ENCODE results near the gene KATNBL1. TPM values are rescaled to one million over a fixed set of nuclear protein-coding genes. Genes with fewer than 3 reads are reported as not detected.
"Not testable (repeated sequence)": the region's sequence is repeated elsewhere in the genome, so short reads cannot be mapped to it uniquely, and the experiment has no call there.

Gene KATNBL1
- total RNA-seq, 1 experiment from 2014 or later, result 45.4 TPM

DNA sequence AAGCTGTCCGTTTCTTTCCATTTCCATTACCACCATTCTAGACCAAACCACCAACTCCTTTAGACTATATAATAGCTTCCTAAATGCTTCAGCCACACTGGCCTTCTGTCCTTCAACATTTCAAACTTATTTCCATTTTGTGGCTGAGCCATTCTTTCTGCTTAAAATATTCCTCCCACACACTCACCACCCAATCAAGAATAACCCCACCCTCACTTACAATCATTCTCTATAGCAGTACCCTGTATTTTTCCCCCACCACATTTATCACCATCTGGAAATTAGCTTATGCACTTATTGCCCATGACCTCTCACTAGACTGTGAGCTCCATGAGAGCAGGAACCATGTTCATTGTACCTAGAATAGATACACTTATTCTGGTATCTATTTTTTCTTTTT, 6.6 kb downstream of the KATNBL1 start:
- DNase-seq (ENCODE audit: low read depth), result no peak

DNA sequence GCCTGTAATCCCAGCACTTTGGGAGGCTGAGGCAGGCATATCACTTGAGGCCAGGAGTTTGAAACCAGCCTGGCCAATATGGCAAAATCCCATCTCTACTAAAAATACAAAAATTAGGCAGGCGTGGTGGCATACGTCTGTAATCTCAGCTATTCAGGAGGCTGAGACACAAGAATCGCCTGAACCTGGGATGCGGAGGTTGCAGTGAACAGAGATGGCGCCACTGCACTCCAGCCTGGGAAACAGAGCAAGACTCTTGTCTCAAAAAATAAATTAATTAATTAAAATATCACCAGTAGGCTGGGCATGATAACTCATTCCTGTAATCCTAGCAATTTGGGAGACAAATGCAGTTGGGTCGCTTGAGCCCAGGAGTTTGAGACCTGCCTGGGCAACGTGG, 16.6 kb downstream of the KATNBL1 start:
- not testable (repeated sequence) for DNase-seq (ENCODE audit: low read depth)

DNA sequence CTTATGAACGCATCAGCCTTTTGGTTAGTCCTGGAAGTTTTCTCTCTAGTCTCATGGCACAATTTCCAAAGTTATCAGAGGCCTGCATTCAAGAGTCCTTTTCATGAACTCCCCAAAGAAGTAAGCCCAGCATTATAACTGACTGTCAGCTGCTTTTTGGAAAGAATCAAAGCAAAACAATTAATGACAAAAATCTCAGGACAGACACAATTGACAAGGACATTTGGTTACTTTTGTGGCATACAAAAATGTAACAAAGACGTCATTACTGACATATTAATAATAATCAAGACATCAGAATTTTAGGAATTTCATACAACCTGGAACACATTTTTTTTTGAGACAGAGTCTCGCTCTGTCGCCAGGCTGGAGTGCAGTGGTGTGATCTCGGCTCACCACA, 21.2 kb downstream of the KATNBL1 start:
- no peak for DNase-seq (ENCODE audit: low read depth)

DNA sequence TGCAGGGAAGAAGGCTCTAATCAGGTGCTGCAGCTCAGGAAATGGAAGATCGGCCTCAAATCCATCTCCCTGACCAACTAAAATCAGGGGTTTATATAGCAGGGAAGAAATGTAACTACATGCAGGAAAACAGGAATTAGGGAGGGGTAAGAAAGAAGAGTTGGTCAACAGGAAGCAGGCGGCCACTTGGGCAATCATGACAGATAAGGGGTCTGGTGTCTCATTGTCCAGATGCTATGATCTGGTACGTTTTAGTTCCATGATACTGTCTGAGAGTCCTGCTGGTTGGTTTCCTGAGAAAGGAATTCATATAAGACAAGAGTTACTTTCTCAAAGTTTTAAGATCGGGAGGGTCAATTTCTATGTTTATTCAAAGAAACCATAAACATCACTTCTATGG, 24.2 kb downstream of the KATNBL1 start:
- no peak for DNase-seq (ENCODE audit: low read depth)

DNA sequence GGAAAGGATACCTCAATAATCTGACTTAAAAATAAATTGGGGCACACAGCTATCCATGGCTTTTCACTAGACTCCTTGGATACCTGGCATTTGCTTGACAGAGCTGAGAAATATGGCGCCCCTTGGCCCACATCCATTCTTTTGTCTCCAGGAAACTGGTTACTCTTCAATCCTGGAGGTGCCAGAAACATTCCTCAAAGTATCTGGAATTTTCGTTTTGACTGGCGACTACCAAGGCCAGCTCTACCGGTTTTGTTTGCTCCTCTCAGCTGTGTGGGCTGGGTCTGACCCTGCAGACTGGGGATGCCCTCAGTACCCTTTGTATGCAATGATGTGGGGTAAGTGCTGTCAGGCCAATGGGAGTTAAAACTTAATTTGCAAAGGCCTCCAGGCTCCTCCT, 27.0 kb downstream of the KATNBL1 start:
- no peak for DNase-seq (ENCODE audit: low read depth)

DNA sequence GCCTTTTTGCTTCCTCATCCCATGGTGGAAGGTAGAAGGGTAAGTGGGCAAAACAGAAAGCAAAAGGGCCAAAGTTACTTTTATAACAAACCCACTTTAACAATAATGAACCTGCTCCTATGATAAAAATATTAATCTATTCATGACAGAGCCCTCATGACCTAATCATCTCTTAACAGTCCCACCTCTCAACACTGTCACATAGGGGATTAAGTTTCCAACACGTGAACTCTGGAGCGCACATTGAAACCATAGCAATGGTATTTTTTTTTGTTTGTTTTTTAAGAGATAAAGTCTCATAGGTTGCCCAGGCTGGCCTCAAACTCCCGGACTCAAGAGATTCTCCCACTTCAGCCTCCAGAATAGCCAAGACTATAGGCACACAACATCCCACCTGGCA, 30.7 kb downstream of the KATNBL1 start:
- DNase-seq (ENCODE audit: low read depth), result no peak

DNA sequence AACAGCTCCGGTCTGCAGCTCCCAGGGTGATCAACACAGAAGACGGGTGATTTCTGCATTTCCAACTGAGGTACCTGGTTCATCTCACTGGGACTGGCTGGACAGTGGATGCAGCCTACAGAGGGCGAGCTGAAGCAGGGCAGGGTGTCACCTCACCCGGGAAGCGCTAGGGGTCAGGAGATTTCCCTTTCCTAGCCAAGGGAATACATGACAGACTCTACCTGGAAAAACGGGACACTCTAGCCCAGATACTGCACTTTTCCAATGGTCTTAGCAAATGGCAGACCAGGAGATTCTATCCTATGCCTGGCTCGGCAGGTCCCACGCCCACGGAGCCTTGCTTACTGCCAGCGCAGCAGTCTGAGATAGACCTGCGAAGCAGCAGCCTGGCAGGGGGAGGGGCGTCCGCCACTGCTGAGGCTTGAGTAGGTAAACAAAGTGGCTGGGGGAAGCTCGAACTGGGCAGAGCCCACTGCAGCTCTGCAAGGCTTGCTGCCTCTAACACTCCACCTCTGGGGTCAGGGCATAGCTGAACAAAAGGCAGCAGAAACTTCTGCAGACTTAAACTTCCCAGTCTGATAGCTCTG, 43.8 kb downstream of the KATNBL1 start:
- DNase-seq (ENCODE audit: low read depth), result not testable (repeated sequence)

DNA sequence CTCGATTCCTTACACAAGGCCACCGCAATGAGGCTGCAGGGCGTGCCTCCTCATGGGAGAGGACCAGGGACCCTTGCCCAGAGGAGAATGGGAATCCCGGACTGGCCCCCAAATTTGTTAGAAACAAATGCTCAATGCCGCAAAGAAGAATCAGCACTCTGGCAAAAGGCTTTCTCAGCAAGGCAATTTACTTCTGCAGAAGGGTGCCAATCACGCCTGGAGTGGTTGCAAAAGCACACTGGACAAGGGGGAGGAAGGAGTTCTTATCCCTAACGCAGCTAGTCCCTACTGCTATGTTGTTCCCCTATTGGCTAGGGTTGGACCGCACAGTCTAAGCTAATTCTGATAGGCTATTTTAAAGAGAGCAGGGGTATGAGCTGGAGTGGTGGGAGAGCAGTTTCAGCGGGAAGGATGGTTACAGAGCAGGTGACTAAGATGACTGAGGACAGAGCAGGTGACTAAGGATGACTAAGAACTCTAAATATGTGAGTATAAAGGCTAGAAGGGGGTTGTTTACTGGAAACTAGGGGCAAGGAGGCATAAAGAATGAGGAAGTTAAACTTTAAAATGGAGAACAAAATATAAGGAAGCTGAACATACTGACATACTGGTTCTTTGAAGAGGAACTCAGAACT, 48.5 kb downstream of the KATNBL1 start:
- DNase-seq (ENCODE audit: low read depth), result peak; percentile 27

DNA sequence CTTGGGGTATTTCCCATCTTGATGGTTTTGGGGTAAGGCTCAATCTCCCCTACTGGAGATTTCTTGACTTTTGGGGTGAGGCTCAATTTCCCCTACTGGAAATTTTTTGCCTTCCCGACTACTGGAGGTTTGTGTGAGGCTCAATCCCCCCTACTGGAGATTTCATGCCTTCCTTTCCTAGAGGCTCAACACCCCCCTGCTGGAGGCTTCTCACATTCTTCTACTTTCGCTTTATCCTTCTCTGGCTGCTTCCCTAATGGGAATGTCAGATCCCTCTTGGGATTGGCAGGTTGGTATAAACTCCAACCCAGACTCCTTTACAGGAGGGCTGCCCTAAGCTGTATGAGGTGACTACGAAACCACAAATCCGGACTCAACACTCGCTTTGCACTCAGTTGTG, 49.2 kb downstream of the KATNBL1 start:
- no peak for DNase-seq (ENCODE audit: low read depth)

DNA sequence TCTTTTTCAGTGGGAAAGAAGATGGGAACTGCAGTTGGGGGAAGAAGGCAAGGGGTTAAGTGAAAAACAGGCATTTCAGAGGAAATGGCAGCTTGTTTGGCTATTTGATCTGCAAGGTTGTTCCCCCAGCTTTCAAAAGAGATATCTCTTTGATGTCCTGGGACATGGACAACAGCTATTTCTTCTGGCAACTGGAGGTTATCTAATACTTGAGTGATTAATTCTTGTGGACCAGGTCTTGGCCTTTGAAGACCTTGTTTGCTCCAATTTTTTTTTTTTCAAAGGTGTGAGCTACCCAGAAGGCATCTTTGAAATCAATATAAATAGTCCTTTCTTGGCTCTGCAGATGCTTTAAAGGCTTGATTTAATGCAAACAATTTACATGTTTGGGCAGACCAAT, 51.5 kb downstream of the KATNBL1 start:
- no peak for DNase-seq (ENCODE audit: low read depth)

DNA sequence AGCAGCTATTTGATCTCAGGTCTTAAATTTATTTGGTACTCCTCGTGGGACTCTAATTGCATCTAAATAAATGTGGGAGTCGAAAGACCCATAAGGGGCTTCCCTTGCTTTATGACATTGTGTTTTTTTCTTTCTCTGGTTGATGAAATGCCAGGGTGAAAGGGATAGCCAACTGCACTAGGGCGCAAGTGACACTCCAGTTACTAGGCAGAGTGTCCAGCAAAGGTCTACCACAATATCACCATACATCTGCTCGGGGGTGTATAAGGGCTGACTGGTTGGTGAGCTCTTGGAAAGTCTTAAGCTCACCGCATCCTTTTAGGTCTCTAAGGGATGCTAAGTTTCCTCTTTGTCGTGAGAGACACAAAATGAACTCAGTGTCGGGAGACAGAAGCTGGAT, 54.0 kb downstream of the KATNBL1 start:
- DNase-seq (ENCODE audit: low read depth), result no peak

DNA sequence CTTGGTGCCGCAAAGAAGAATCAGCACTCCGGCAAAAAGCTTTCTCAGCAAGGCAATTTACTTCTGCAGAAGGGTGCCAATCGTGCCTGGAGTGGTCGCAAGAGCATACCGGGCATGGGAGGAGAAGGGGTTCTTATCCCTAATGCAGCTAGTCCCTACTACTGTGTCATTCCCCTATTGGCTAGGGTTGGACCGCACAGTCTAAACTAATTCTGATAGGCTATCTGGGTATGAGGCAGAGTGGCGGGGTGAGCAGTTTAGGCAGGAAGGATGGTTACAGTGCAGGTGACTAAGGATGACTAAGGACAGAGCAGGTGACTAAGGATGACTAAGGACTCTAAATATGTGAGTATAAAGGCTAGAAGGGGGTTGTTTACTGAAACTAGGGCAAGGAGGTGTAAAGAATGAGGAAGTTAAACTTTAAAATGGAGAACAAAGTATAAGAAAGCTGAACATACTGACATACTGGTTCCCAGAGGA, 55.1 kb downstream of the KATNBL1 start:
- peak; percentile 62 for DNase-seq (ENCODE audit: low read depth)

DNA sequence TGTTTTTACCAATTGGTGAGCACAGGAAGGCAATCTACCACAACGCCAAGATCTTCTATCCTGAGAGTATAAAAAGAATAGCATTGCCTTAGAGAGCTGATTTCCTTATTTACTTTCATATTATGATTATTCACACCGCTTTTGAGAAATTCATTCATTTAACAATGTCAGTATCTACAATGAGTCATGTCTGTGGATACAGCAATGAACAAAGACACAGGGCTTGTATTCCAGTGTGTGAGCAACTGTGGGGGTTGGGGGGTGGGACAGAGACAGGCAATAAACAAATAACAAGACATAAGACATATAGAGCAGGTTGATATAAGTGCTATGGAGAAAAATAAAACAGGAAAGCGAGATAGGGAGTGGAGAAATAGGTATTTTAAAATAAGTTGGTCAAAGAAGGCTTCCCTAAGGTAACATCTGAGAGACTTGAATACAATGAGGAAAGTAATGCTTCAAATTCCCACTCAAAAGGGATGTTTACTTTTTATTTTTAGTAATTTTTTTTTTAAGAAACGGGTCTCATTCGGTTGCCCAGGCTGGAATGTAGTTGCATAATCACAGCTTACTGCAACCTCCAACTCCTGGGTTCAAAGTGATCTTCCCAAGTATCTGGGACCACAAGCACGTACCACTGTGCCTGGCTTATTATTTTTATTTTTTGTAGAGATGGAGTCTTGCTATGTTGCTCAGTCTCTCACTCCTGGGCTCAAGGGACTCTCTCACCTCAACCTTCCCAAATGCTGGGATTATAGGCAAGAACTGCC, 62.3 kb downstream of the KATNBL1 start:
- DNase-seq (ENCODE audit: low read depth), result peak; percentile 37

DNA sequence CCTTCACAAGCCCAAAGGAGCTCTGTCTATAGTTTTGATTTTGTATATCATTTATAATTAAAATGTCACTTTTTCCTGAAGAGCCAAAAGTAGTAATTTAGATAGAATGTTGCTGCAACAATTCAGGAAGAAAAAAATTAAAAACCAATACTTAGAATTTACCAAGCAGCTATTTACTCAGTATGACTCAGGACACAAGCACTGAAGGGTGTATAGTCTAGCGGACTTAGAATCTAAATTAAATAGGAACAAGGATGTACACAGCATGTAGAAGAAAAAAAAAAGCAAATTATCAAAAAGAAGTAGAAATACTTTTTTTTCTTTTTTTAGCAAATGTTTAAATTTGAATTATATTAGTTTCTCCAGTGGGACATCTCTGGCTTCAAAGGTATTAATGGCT, 76.4 kb downstream of the KATNBL1 start:
- no peak for DNase-seq (ENCODE audit: low read depth)

DNA sequence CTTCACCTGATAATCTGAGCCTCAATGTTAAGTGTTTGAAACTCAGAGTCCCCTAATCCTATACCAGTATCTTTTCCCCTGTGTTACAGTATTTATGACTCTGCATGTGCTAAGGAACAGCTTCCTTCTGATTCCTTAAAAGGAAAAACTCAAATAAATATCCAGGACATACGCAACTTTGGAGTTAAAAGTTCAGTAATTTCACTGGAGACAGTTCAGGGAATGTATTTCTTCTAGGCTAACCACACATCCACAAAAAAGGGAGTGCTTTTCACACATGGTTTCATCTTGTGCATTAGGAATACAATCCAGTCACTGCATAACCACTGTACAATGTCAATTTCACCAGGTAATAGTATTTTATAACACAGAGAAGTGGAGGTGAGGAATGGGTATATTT, 77.0 kb downstream of the KATNBL1 start:
- no peak for DNase-seq (ENCODE audit: low read depth)

DNA sequence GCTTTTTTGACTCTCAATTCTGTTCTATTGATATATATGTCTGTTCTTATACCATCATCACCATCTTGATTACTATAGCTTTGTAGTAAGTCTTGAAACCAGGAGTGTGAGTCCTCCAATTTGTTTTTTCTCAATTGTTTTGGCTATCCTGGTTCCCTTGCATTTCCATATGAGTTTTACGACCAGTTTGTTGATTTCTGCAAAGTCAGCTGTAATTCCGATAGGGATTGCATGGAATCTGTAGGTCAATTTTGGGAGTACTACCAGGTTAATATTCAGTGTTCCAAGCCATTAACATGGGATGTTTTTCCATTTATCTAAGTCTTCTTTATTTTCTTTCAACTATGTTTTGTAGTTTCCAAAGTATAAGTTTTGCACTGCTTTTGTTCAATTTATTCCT, 81.0 kb downstream of the KATNBL1 start:
- DNase-seq (ENCODE audit: low read depth), result no peak

DNA sequence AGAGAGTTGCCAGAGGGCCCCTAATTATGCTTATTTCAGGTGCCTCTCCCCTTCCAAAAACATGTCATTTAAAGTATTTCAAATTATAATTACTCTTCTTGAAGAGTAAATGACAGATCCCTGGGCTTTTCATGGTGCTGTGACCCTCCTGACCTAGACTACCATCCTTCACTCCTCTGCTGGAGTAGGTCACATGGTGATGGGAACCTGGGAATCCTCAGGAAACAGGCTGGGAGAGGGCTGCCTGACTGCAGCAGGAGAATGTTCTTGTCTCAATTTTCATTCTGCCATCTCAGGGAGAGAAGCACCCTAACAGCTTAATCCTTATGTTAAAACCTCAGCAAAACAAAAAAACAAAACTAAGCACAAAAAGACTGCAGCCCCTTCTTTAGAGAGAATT, 83.4 kb downstream of the KATNBL1 start:
- no peak for DNase-seq (ENCODE audit: low read depth)

DNA sequence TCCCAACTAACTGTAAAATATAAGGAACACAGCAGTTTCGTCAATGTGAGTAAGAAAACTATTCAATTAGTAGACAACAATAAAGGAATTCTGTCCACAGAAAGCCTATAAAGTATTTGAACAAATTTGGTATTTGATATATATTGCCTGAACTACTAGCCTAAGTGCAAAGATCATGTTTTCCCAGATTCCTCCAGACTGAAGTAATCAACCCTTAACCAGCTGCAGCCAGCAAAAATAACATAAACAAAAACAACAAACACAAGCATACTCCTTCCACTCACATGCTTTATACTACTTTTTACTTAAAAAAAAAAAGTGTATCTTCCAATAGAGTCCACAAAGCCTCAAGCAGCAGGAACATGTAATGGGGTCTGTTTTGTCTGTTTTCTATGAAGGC, 84.0 kb downstream of the KATNBL1 start:
- DNase-seq (ENCODE audit: low read depth), result no peak

DNA sequence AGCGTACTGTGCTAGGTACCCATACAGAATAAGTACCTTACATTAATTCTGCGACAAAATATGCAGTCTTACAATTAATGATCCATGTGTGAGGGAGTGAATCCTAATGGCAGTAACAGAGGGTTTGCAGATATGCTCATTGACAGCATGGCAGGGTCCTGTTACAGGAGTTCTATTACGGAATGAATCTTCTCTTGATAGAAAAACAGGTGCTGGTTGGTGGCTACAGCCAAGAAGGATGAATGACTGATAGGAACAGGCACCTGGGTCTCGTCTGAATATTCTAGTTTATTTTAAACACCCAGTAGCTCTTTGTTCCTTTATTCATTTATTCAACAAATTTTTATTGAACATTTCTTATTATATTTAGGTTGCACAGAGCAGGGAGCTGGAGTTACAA, 85.2 kb downstream of the KATNBL1 start:
- peak; percentile 6 for DNase-seq (ENCODE audit: low read depth)

DNA sequence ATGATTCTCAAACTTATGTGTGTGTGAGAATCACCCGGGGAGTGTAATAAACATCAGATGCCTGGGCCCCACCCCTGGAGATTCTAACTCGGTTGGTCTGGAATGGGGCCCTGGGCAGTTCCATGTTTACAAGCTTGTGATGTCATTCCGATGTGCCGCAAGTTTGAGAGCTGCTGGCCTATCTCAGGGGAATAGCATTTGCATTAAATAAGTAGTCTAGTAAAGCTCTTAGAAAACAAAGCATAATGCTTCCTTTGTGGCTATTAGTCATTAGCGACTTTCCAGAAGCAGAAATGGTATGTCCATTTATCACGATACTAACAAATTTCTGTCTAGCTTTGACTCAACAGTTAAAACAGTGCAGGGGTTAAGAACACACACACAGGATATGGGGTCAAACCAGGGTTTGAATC, 87.1 kb downstream of the KATNBL1 start:
- DNase-seq (ENCODE audit: low read depth), result peak; percentile 74

DNA sequence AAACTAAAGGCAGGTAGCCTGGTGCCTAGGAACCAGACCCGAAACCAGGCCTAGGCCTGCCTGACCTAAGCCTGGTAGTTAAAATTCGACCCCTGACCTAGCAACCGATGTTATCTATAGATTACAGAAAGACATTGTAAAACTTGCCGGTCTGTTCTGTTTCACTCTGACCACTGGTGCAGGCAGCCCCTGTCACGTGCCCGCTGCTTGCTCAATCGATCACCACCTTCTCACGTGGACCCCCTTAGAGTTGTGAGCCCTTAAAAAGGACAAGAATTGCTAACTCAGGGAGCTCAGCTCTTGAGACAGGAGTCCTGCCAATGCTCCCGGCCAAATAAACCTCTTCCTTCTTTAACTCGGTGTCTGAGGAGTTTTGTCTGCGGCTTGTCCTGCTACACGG, 88.1 kb downstream of the KATNBL1 start:
- DNase-seq (ENCODE audit: low read depth), result not testable (repeated sequence)

DNA sequence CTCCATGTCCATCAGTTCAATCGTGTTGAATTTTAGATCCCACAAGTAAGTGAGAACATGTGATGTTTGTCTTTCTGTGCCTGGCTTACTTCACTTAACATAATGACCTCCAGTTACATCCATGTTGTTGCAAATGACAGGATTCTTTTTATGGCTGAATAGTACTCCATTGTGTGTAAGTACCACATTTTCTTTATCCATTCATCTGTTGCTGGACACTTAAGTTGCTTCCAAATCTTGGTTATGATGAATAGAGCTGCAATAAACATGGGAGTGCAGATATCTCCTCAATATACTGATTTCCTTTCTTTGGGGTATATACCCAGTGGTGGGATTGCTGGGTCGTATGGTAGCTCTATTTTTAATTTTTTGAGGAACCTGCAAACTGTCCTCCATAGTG, 89.5 kb downstream of the KATNBL1 start:
- DNase-seq (ENCODE audit: low read depth), result not testable (repeated sequence)

DNA sequence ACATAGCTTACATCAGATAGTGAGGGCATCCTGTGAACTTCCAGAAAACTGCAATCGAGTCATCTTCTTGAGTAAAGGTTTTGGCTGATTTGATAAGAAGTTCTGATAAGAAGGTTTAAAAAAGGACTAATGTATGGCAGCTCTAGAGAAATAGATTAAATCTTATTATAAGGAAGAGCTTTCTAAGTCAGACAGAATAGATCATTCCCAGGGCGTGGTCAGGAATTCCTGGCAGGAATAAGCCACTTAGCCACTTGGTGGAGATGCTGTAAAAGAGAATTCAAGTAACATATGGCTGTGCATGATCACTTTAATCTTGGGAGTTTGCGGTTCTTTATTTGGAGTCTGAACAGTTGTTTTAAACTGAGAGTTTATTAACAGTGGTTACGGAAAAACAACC, 90.6 kb downstream of the KATNBL1 start:
- DNase-seq (ENCODE audit: low read depth), result peak; percentile 63

Data from LHCN-M2 (cell line).